GM23338 (cell line): ENCODE results near the gene E2F6. TPM values are rescaled to one million over a fixed set of nuclear protein-coding genes. Genes with fewer than 3 reads are reported as not detected.

Experiments used
- ATAC-seq: fragments of 200-7000 bp; cut with Tn5 transposase; 3 replicates; pipeline ENCODE4 v1.9.1; 2020
- DNase-seq: peaks from one replicate; pipeline ENCODE4 v3.0.0-alpha.2; 2015; ENCODE audit warnings: low spot score
- H2AFZ ChIP-seq: fragments of 200-600 bp; sonication (generic); 2 replicates; pipeline ENCODE4 v1.8.0; 2016; ENCODE audit warnings: antibody characterized with exemption, mild to moderate bottlenecking, moderate library complexity
- H3F3A ChIP-seq: fragments of 200-600 bp; sonication (generic); replicated peaks from 2 replicates; pipeline ENCODE4 v1.8.0; 2017; ENCODE audit warnings: antibody characterized with exemption, mixed run types, low read depth
- H3K27ac ChIP-seq: fragments of 200-600 bp; sonication (generic); 2 replicates; pipeline ENCODE4 v1.6.1; 2016; ENCODE audit warnings: low read depth
- H3K27me3 ChIP-seq: fragments of 200-600 bp; sonication (generic); 2 replicates; pipeline ENCODE4 v1.8.0; 2016; ENCODE audit warnings: mild to moderate bottlenecking, mixed run types, moderate library complexity; ENCODE audit not compliant: insufficient read depth
- H3K36me3 ChIP-seq: fragments of 200-600 bp; sonication (generic); 2 replicates; pipeline ENCODE4 v1.8.0; 2016; ENCODE audit warnings: mild to moderate bottlenecking; ENCODE audit not compliant: insufficient read depth
- H3K4me1 ChIP-seq: fragments of 200-600 bp; sonication (generic); 2 replicates; pipeline ENCODE4 v1.8.0; 2016; ENCODE audit warnings: mild to moderate bottlenecking, moderate library complexity; ENCODE audit not compliant: insufficient read depth
- H3K4me2 ChIP-seq: fragments of 200-600 bp; sonication (generic); 2 replicates; pipeline ENCODE4 v1.7.1; 2017; ENCODE audit warnings: mixed run types
- H3K4me3 ChIP-seq: fragments of 200-600 bp; sonication (generic); 2 replicates; pipeline ENCODE4 v1.6.1; 2016; ENCODE audit warnings: mixed run types
- H3K79me2 ChIP-seq: fragments of 200-600 bp; sonication (generic); replicated peaks from 2 replicates; pipeline ENCODE4 v1.8.0; 2017; ENCODE audit warnings: mild to moderate bottlenecking; ENCODE audit not compliant: insufficient read depth
- H3K9me2 ChIP-seq: fragments of 200-600 bp; sonication (generic); 2 replicates; pipeline ENCODE4 v1.8.0; 2017; ENCODE audit not compliant: insufficient read depth
- H4K20me1 ChIP-seq: fragments of 200-600 bp; sonication (generic); replicated peaks from 2 replicates; pipeline ENCODE4 v1.8.0; 2017; ENCODE audit warnings: mild to moderate bottlenecking; ENCODE audit not compliant: insufficient read depth
- H3K27ac Mint-ChIP-seq: 2 replicates; pipeline ENCODE4 v1.8.0; 2020; ENCODE audit warnings: inconsistent platforms, mild to moderate bottlenecking, moderate library complexity, mixed read lengths
- H3K27me3 Mint-ChIP-seq: 3 replicates; pipeline ENCODE4 v1.8.0; 2022; ENCODE audit warnings: low read depth, mild to moderate bottlenecking, moderate library complexity, mixed read lengths, inconsistent platforms; ENCODE audit not compliant: insufficient read depth, poor library complexity
- H3K36me3 Mint-ChIP-seq: 3 replicates; pipeline ENCODE4 v1.8.0; 2021; ENCODE audit warnings: low read depth, mild to moderate bottlenecking, inconsistent platforms, moderate library complexity, mixed read lengths
- H3K4me1 Mint-ChIP-seq: 3 replicates; pipeline ENCODE4 v1.8.0; 2020; ENCODE audit warnings: mild to moderate bottlenecking, inconsistent platforms, mixed read lengths
- H3K4me3 Mint-ChIP-seq: 3 replicates; pipeline ENCODE4 v1.8.0; 2021; ENCODE audit warnings: moderate library complexity, mild to moderate bottlenecking, inconsistent platforms, mixed read lengths
- H3K9me3 Mint-ChIP-seq: 3 replicates; pipeline ENCODE4 v1.8.0; 2020; ENCODE audit warnings: moderate library complexity, mild to moderate bottlenecking, inconsistent platforms, mixed read lengths
- CTCF ChIP-seq, 2 experiments: fragments of 200-600 bp in 1 of 2; sonication (generic) in 1 of 2; conservative IDR thresholded peaks; 2 replicates each; pipeline versions ENCODE4 v1.5.1 to v1.6.1; 2016 to 2017; ENCODE audit warnings: antibody characterized with exemption in 2 of 2, low read depth in 2 of 2, mild to moderate bottlenecking in 2 of 2, moderate library complexity in 1 of 2
- EZH2phosphoT487 ChIP-seq: fragments of 200-600 bp; sonication (generic); IDR thresholded peaks from one replicate; pipeline ENCODE4 v1.8.1; 2018; ENCODE audit warnings: antibody characterized with exemption; ENCODE audit not compliant: unreplicated experiment
- JUNB ChIP-seq: IDR thresholded peaks from one replicate; pipeline ENCODE4 v1.6.1; 2016; ENCODE audit warnings: antibody characterized with exemption; ENCODE audit not compliant: unreplicated experiment
- NANOG ChIP-seq: IDR thresholded peaks from 2 replicates; pipeline ENCODE4 v1.6.1; 2016; ENCODE audit warnings: antibody characterized with exemption, borderline replicate concordance
- STAT1 ChIP-seq: IDR thresholded peaks from one replicate; pipeline ENCODE4 v1.6.1; 2016; ENCODE audit warnings: antibody characterized with exemption; ENCODE audit not compliant: unreplicated experiment
- ZNF114 ChIP-seq: fragments of 250-450 bp; sonication (Bioruptor Pico); IDR thresholded peaks from 2 replicates; pipeline ENCODE4 v1.5.0; 2020; ENCODE audit warnings: mild to moderate bottlenecking, moderate library complexity
- ZNF331 ChIP-seq: fragments of 250-450 bp; sonication (Bioruptor Pico); IDR thresholded peaks from 2 replicates; pipeline ENCODE4 v1.5.0; 2020; ENCODE audit warnings: low read depth, mild to moderate bottlenecking, moderate library complexity
- ZNF462 ChIP-seq: fragments of 250-450 bp; sonication (Bioruptor Pico); IDR thresholded peaks from 2 replicates; pipeline ENCODE4 v1.5.0; 2020; ENCODE audit warnings: mild to moderate bottlenecking, moderate library complexity
- polyA plus RNA-seq: library from polyadenylated mRNA; unstranded; fragments of >200 nt; fragmentation: Nextera tagmentation; extraction: Ambion mirVana; gene quantifications from 2 replicates; pipeline ENCODE4 v1.2.1, GENCODE V29; 2016
- total RNA-seq: library from RNA; depleted of rRNA; stranded (reverse); fragments of >200 nt; shearing (Covaris generic); gene quantifications from 2 replicates; pipeline ENCODE4 v1.2.3, GENCODE V29; 2014

E2F6 gene
- total and polyA plus RNA-seq, 2 experiments from 2014 or later: 16.9 to 20.7 TPM

- no peak for TF ChIP-seq ZNF462
- no peak for TF ChIP-seq ZNF114 (CRISPR knock-in tag)
- TF ChIP-seq JUNB: no peak
- no peak for TF ChIP-seq STAT1
These were observed 32.1 kb downstream of the E2F6 start (continued) for GRCh38 chr2:11433822-11434221.

- H3K36me3 ChIP-seq: 0 out of 2 replicates have a peak, but pooled peaks cover 3% of the 10 kb centered on the region
- H3K36me3 Mint-ChIP-seq: peaks cover 32% of the 10 kb centered on the region
- H2AFZ ChIP-seq: no peak overlapping the region
- H4K20me1 ChIP-seq: no peaks in the 10 kb centered on the region
- H3K9me2 ChIP-seq: no peaks in the 10 kb centered on the region
- no peaks in the 10 kb centered on the region for H3F3A ChIP-seq
- H3K27ac ChIP-seq: no peak overlapping the region
- H3K4me2 ChIP-seq: no peak overlapping the region
- no peaks in the 10 kb centered on the region for H3K4me1 Mint-ChIP-seq
- H3K27ac Mint-ChIP-seq: no peak overlapping the region
- no peak overlapping the region for H3K4me3 ChIP-seq
- no peaks in the 10 kb centered on the region; the same call in 2 of the 3 replicates for H3K9me3 Mint-ChIP-seq
- no peaks in the 10 kb centered on the region for H3K27me3 Mint-ChIP-seq
- no peak overlapping the region for H3K4me3 Mint-ChIP-seq
- H3K79me2 ChIP-seq: no peaks in the 10 kb centered on the region
- H3K4me1 ChIP-seq: no peaks in the 10 kb centered on the region
- ATAC-seq (no peak), DNase-seq (no peak)
- no peaks in the 10 kb centered on the region for H3K27me3 ChIP-seq
- no peak for TF ChIP-seq EZH2phosphoT487
- TF ChIP-seq ZNF114 (CRISPR knock-in tag): no peak
- TF ChIP-seq CTCF (conservative IDR thresholded peaks at IDR 0.05; ENCODE audit: low read depth in 2 of 2): no peak
- TF ChIP-seq ZNF462: no peak
- TF ChIP-seq NANOG: no peak
- no peak for TF ChIP-seq ZNF331 (CRISPR knock-in tag)
- TF ChIP-seq STAT1: no peak
These were observed 35.2 kb downstream of the E2F6 start for GRCh38 chr2:11430729-11431128.
